Skin of body (tissue), 2 donors: ENCODE results near the gene ZSCAN10. TPM values are rescaled to one million over a fixed set of nuclear protein-coding genes. Genes with fewer than 3 reads are reported as not detected.

Experiments used
- DNase-seq: peaks from one replicate; lab custom pipeline; 2025; lab: John Stamatoyannopoulos, UW
- total RNA-seq: library from RNA; depleted of rRNA; stranded (reverse); fragments of >200 nt; gene quantifications from one replicate; pipeline ENCODE4 v1.2.3, GENCODE V29; 2014

ZSCAN10 gene
- total RNA-seq, 1 donor from 2014 or later = not detected

DNA sequence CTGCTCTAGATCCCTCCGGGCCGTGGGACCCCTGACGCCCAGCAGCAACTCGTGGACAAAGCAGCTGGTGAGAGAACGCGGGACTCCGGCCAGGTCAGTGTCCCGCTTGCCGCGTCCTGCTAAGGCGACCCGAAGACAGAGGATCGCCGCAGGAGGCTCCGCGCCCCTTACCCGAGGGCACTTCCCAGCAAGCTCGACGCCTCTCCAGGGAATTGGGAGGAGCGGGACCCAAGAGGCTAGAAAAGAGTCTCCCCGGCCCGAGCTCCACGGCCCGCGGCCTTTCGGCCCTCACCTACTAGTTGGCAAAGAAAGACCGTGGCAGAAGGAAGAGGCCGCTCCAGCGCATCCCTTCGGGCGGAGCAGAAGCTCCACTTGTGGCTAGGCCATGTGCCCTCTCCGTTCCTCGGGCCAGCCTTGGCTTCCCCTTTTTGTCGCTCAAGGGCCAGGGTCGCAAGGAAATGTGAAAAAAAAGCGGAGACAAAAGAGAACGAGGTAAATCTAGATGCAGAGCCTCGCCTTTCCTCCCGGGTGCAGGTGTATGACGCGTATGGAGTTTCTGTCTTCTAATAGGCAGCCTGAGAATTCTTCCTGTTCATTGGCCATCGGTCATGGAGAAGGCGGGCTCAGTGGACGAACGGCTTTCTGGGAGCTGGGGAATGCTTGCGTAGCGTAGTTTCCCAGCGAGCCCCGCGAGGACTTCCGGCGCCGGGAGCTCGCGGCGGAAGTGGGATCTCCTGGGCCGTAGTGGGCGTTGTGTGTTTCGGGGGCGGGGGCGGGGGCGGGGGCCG lies 35.4 kb upstream of the ZSCAN10 start, which contains the start of gene ZNF213:
TSS of gene ZNF213 (plus strand) at position 692 of the 788 bp plus-strand sequence. CDS start 2,252 bp downstream, outside the sequence.
- peak; percentile 97 for DNase-seq

DNA sequence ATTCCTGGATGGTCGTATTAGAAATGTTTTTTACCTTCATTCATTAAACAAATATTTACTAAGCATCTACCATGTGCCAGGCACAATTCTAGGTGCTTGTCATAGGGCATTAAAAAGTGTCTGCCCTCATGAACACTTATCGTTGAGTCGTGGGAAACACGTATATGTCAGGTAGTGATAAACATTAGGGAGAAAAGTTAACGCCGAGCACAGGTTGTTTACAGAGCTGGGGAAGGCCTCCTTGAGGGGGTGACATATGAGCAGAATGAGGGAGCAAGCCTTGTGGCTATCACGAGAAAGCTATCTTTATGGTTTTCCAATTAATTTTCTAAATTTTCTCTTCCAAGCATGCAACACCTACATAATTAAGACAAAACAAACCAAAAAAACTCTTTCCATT lies 34.8 kb upstream of the ZSCAN10 start:
- no peak for DNase-seq

DNA sequence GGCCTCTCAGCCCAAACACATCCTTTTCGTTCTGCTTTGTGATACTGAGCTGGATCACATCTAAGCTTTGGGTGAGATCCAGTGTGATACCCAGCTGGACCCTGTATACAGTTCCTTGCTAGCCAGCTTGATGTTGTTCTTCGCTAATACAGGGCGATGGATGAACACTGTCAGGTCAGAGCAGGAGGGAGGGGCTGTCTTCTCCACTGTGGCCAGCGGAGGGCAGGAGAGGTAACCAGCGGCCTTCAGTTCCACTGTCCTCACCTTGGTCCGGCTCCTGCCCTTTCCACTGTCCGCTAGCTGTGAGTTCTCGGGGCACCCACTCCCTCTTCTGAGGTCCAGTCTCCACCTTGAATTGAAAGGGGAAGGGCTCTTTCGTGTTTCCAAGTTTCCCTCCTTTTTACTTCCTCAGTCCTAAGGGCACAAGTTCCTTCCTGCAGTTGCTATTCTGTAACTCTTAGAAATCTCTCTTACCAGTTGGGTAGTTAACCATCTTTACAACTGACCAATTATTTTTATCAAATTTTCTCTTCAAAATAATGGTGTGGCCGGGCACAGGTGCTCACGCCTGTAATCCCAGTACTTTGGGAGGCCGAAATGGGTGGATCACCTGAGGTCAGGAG lies 32.8 kb upstream of the ZSCAN10 start:
- DNase-seq = no peak

DNA sequence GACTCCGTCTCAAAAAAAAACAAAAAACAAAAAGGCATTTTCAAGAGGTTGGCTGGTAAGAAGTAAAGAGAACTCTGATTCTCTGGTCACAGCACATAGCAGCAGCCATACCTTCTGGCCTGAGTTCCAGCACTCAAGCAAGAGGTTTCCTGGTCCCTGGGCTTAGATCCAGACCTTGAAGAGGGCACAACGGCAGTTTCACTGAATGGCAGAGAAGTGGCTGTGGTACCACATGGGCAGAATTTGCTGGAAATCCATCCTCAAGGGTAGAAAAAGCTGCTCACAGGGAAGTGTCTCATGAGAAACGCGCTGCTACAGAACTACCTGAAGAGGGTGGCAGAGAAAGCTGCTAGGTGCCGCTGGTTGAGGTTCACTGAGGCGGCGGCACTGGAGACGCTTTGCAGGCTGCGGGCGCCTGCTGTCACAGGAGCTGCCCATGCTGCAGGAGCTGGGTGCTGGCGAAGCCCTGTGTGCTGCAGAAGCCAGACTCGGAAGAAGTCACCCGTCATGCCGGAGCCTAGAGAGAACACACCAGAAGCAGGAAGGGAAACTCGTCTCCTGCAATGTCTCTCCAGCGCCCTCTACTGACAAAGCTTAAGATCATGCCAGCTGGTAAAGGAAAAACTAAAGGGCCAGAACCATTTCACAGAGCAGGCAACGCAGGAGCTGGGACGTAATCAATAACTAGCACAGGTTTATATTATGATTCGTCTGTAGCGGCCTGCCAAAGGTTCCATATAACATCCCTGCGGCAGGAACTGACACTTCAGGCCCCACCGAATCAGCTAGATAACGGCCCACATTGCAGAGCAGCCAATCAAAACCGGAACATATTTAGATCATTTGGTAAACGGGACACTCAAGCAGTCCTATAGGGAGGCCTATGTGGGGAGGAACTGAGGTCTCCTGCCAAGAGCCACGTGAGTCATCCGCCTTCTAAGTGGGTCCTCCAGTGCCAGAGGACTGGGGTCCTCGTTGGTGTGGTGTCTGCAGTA lies 30.3 kb upstream of the ZSCAN10 start:
- DNase-seq = peak; percentile 91

DNA sequence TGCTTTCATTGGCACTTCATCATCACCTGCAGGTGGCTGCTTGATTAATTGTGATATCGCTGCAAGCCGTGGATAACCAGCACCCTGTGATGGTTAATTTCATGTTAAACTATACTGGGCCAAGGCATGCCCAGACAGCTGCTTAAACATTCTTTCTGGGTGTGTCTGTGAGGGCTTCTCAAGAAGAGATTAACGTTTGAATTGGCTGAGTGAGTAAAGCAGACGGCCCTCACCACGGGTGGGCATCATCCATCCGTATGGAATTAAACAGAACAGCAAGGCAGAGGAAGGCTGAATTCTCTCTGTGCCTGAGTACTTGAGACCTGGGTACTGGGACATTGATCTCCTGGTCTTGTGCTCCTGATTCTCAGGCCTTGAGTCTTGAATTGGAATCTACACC lies 28.7 kb upstream of the ZSCAN10 start:
- no peak for DNase-seq

DNA sequence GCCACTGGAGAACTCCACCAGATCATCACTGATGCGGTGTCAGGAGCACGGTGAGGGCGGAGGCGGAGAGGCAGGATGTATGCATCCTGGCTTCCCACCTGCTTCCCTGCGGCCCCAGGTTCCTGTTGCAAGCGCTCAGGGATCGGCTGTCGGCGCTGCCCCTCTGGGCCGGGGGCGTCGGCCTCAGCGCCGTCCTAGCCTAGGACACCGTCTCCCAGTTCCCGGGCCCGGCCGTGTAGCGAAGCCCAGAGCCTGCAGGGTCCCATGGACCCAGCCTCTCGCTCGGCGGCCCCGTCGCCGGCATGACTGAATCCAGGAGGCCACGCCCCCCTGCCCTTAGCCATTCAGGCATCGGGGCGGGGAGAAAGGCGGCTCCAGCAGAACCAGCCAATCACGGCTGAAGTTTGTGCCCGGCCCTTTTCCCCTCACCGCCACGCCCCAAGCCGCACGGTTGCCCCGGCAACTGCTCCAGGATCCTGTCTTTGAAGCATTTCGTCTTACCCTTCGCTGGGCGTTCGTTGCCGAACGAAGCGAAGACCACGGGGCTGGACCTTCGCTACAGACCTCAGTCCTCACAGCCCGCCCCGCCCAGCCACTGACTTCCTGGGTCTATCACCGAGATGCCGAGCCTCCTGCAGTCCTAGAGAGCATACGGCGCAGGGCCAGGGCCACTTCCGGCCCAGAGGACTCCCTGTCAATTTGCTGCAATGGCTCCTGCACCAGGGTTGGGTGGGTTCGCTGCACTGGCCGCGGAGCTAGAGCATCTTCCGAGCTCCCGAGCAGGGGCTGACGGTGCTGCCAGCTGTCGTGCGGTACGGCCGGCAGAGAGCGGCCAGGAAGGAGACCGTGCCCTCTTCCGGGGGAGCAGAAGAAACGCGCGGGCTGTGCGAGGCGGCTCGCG lies 25.1 kb upstream of the ZSCAN10 start:
- peak; percentile 98 for DNase-seq

DNA sequence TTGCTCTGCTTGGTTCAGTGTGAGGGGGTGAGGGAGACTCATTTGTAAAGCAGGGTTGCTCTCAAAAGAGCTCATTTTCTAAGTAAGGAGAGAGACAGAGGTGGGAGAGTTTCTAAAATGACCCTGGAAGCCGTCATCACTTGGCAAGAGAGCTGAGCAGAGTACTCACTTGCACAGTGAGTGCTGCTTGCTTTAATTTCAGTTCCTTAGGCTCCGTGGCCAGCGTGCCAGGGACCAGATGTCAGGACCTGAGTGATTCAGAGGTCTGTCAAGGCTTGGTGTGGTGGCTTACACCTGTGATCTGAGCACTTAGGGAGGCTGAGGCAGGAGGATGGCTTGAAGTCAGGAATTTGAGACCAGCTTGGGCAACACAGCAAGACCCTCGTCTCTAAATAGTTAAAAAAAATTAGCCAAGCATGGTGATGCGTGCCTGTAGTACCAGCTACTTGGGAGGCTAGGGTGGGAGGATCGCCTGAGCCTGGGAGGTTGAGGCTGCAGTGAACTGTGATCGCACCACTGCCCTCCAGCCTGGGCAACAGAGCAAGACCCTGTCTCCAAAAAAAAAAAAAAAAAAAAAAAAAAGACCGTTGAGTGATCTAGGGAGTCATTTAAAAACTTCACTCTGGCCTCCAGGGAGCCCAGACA lies 24.0 kb upstream of the ZSCAN10 start:
- DNase-seq = no peak

DNA sequence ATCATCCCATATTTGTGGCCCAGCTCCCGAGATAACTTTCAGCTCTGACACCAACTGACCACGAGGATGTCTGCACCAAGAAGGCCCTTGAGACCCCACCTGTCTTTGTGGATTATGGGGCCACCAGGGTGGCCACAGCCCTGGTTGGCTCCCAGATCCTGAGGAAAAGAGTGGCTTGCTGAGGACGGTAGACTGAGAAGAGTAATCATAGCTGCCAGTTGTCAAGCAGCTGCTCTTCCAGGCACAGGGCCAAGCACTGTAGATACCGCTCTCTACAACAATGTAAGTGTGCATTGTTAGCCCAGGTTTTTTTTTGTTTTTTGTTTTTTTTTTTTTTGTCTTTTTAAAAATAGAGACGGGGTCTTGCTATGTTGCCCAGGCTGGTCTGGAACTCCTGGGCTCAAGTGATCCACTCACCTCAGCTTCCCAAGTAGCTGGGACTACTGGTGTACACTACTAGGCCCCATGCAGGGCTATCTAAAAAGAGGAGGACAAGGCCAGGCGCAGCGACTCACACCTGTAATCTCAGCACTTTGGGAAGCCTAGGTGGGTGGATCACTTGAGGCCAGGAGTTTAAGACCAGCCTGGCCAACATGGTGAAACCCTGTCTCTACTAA lies 22.9 kb upstream of the ZSCAN10 start:
- DNase-seq = no peak

DNA sequence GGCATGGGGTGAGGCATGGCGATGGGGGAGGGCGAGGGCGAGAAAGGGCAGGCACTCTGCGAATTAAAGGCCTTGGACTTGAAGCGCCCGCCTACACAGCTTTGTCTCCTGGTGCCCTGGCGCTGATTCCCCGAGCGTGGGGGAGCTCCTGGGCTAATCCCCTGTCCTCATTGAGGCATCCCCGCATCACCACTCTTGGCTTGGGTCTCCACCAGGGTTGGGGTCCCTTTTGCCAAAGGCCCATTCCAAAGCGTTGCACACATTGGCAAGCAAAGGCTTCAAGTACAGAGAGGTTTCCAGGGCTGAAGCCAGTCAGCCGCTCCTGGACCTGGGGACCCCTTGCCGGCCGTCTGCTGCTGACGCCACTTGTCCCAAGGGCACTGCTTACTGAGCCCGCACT lies 21.3 kb upstream of the ZSCAN10 start:
- DNase-seq = no peak

DNA sequence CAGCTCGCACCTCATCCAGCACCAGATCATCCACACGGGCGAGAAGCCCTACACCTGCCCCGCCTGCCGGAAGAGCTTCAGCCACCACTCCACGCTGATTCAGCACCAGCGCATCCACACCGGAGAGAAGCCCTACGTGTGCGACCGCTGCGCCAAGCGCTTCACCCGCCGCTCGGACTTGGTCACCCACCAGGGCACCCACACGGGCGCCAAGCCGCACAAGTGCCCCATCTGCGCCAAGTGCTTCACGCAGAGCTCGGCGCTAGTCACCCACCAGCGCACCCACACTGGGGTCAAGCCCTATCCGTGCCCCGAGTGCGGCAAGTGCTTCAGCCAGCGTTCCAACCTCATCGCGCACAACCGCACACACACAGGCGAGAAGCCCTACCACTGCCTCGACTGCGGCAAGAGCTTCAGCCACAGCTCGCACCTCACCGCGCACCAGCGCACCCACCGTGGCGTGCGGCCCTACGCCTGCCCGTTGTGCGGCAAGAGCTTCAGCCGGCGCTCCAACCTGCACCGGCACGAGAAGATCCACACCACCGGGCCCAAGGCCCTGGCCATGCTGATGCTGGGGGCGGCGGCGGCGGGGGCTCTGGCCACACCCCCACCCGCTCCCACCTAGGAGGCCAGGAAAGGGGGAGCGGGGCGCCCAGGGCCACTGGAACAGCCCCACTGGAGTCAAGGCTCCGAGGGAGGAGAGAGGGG lies 20.8 kb upstream of the ZSCAN10 start:
- no peak for DNase-seq

DNA sequence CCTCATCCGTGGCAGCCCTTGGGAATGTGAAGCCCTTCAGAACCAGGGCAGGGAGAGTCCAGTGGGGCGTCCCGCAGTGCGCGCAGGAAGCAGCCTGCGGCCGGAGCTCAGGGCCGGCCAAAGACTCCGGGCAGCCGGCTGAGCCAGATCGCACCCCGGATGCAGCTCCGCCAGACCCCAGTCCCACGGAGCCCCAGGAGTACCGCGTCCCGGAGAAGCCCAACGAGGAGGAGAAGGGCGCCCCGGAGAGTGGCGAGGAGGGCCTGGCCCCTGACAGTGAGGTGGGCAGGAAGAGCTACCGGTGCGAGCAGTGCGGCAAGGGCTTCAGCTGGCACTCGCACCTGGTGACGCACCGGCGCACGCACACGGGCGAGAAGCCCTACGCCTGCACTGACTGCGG lies 20.2 kb upstream of the ZSCAN10 start:
- DNase-seq = no peak

DNA sequence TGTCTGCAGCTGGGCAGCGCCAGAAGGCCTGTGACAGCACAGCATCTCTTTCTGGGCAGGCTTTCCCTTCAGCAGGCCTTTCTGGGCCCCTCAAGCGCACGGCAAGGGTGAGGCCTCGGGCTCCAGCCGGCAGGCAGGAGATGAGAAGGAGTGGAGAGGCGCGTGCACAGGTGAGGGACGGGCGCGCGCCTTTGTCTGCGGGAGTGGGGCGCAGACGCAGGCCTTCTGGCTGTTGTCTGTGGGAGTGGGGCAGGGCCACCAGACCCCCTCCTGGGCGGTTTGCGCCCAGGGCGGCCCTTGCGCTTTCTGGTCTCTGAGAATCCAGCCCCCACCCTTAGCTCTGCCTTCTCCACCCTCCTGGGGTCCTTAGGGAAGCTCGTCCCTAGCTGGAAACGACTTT lies 19.8 kb upstream of the ZSCAN10 start:
- DNase-seq = no peak

DNA sequence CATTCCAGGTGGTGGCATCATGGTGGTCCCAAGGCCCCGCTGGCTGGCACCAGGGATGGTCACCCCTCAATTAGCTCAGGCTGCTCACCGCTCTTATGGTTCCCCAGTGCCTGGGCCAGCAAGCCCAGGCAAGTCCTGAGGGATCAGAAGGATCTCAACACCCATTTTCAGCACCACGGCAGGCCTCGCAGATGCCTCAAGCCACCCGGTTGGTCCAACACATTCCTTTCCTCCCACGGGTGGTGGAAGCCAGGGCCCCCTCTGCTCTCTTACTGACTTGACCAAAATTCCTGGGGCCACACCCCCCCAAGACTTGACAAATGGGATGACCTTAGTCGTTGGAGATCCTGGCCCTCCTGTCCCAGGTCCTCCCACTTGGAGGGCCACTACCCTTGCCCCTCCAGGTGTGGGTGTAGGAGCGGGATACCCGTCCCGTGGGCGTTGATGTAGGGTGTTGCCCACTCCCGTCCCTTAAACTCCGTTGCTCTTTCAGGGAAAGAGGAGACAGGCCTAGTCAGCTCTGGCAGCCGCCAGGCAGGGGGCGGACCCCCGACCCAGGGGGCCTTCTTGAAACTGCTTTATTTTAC lies 19.2 kb upstream of the ZSCAN10 start:
- no peak for DNase-seq

DNA sequence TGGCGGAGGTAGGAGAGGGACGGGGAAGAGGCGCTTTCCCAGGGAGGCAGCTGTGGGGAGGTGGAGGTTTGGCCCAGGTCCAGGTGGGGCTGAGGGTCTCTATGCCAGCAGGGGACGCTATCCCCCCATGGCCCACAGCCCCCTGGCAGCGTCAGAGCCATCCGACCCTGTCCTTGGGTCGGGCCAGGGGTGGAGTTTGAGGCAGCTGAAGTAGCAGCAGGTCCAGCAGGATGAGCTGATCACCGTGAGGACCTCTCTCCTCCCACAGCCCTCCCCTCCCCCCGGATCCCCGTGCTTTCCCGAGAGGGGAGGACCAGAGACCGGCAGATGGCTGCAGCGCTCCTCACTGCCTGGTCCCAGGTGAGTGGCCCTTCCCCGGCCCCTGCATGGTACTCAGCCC lies 16.5 kb upstream of the ZSCAN10 start:
- DNase-seq = no peak

DNA sequence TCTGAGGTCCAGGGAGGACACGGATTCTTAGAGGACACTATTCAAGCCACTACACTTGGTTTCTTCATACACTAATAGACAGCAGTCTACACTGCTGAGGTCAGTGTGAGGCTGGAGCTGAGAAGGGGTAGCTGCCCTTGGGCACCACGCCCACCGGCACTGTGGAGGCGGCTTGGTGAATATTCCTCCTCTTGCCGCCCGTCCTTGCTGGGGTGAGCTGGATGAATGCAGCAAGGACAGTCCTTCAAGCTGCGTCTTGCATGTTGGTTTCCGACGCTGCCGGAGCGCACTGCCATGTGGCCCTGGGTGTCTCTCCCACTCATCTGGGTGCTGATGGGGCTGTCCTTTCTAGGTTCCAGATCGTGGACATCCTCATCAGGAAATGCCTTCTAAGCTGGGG lies 15.9 kb upstream of the ZSCAN10 start:
- DNase-seq = no peak

DNA sequence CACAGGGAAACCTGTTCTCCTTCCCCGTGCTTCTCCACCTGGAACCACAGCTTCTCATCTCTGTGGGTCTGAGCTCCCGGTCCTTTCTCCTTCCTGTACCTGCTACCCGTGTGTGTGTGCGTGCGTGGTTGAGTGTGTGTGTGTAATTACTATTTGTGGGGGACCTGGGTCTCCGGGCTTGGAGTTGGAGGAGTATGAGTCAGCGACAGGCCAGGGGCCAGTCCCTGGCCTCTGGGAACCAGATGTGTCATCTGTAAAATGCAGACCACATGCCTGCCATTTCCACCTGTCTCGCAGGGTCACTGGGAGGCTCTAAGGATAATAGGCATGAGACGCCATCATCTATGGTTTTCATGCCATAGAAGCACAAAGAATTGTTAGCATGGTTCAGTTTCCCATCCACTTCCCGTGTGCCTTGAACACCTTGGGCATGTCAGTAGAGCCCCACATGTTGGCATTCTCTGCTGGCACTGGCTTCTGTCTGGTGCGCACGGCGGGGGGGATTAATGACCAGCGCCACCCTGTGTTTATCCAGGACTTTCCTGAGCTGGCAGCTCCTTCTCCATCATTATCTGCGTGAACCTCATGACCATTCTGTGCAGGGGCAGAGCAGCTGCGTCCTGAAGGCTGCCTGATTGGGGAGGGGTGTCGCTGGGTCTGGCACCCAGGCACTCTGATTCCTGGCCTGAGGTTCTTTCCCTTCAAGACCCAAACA lies 14.8 kb upstream of the ZSCAN10 start:
- no peak for DNase-seq

DNA sequence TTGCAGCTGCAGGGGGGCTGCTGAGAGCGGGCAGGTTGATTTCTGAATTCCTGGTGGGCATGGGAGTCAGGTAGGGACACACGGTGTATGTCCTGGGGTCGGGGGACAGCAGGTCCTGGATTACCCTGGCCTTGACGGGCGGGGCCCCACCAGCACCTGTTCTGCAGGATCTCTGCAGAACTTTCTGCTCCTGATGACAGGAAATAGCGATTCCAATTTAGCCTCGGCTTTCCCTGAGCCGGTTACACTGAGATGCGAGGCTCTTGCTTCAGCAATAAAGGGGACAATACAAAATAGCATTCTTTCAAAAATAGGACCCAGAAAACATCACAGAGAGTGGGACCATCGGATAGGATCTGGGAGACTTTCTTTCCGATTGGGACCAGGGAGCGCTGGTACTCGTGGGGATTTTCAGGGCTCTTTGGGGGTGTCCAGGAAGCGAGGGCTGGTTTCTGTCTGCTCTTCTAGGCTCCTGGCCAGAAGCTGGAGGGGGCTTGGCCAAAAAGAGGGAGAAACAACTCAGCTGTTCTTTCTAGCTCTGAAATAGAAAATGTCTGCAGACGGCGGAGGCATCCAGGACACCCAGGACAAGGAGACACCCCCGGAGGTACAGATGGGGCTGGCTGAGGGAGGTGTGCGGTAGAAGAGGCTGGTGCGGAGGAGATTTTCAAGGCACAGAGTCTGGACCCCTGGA lies 13.9 kb upstream of the ZSCAN10 start:
- no peak for DNase-seq
